Trophoblast cell (in vitro differentiated cells and primary cell): ENCODE data around the gene ASTN2.

ENCODE experiments used
- DNase-seq, 2 donors: peaks; one replicate each; pipeline ENCODE4 v3.0.0-alpha.2; 2016
- H2AFZ ChIP-seq: 2 replicates; pipeline ENCODE4 v1.6.1; 2013; ENCODE audit warnings: low read length, moderate library complexity, mild to moderate bottlenecking; ENCODE audit not compliant: insufficient read depth, poor library complexity
- H2AK5ac ChIP-seq: 2 replicates; pipeline ENCODE4 v1.6.1; 2013; ENCODE audit warnings: mild to moderate bottlenecking, low read length
- H2BK120ac ChIP-seq: 2 replicates; pipeline ENCODE4 v1.6.1; 2013; ENCODE audit warnings: low read length, mild to moderate bottlenecking, moderate library complexity; ENCODE audit not compliant: insufficient read depth, poor library complexity
- H2BK12ac ChIP-seq: 2 replicates; pipeline ENCODE4 v1.6.1; 2013; ENCODE audit warnings: mild to moderate bottlenecking, low read length, moderate library complexity
- H2BK5ac ChIP-seq: 2 replicates; pipeline ENCODE4 v1.6.1; 2013; ENCODE audit warnings: low read length, low read depth, moderate library complexity, mild to moderate bottlenecking; ENCODE audit not compliant: poor library complexity
- H3K14ac ChIP-seq: 2 replicates; pipeline ENCODE4 v1.6.1; 2013; ENCODE audit warnings: mild to moderate bottlenecking, low read length
- H3K18ac ChIP-seq: 2 replicates; pipeline ENCODE4 v1.6.1; 2013; ENCODE audit warnings: mild to moderate bottlenecking, low read length
- H3K23ac ChIP-seq: 2 replicates; pipeline ENCODE4 v1.6.1; 2013; ENCODE audit warnings: low read length
- H3K27ac ChIP-seq: 2 replicates; pipeline ENCODE4 v1.5.1; 2013; ENCODE audit warnings: low read depth, mild to moderate bottlenecking, inconsistent platforms, low read length, moderate library complexity
- H3K27me3 ChIP-seq: 2 replicates; pipeline ENCODE4 v1.6.1; 2013; ENCODE audit warnings: inconsistent platforms, mild to moderate bottlenecking, low read length, moderate library complexity; ENCODE audit not compliant: insufficient read depth
- H3K36me3 ChIP-seq, 2 experiments: 1 replicate in 1 of 2; 2 replicates in 1 of 2; pipeline ENCODE4 v1.6.1; 2013; ENCODE audit warnings: low read length in 2 of 2, mild to moderate bottlenecking in 2 of 2, moderate library complexity in 1 of 2; ENCODE audit not compliant: insufficient read depth in 2 of 2, control insufficient read depth in 1 of 2
- H3K4ac ChIP-seq: 2 replicates; pipeline ENCODE4 v1.6.1; 2013; ENCODE audit warnings: low read depth, mild to moderate bottlenecking, low read length, moderate library complexity
- H3K4me1 ChIP-seq, 2 experiments: 1 replicate in 1 of 2; 2 replicates in 1 of 2; pipeline ENCODE4 v1.6.1; 2013; ENCODE audit warnings: low read length in 2 of 2, mild to moderate bottlenecking in 2 of 2, moderate library complexity in 1 of 2; ENCODE audit not compliant: insufficient read depth in 2 of 2, control insufficient read depth in 1 of 2
- H3K4me2 ChIP-seq: 2 replicates; pipeline ENCODE4 v1.6.1; 2013; ENCODE audit warnings: inconsistent platforms, mild to moderate bottlenecking, low read length, moderate library complexity
- H3K4me3 ChIP-seq: 2 replicates; pipeline ENCODE4 v1.5.1; 2013; ENCODE audit warnings: mild to moderate bottlenecking, low read depth, low read length, inconsistent platforms
- H3K79me1 ChIP-seq: one replicate; pipeline ENCODE4 v1.6.1; 2013; ENCODE audit warnings: low read length
- H3K79me2 ChIP-seq: 2 replicates; pipeline ENCODE4 v1.6.1; 2013; ENCODE audit warnings: low read length, mild to moderate bottlenecking; ENCODE audit not compliant: control insufficient read depth, insufficient read depth, poor library complexity
- H3K9ac ChIP-seq: 2 replicates; pipeline ENCODE4 v1.6.1; 2013; ENCODE audit warnings: mild to moderate bottlenecking, low read length
- H3K9me3 ChIP-seq: 2 replicates; pipeline ENCODE4 v1.6.1; 2013; ENCODE audit warnings: low read depth, mild to moderate bottlenecking, control low read depth, inconsistent platforms, low read length; ENCODE audit not compliant: insufficient read depth
- H4K12ac ChIP-seq: 2 replicates; pipeline ENCODE4 v1.6.1; 2013; ENCODE audit warnings: low read depth, mild to moderate bottlenecking, low read length, moderate library complexity
- H4K8ac ChIP-seq: 2 replicates; pipeline ENCODE4 v1.6.1; 2013; ENCODE audit warnings: low read depth, mild to moderate bottlenecking, low read length, moderate library complexity
- H4K91ac ChIP-seq: one replicate; pipeline ENCODE4 v1.6.1; 2013; ENCODE audit warnings: low read depth, mild to moderate bottlenecking, low read length, moderate library complexity
- WGBS: extraction: QIAGEN DNeasy Blood & Tissue Kit; methylation state at CpG from one replicate; pipeline ENCODE4 v1.1.7; 2013; ENCODE audit warnings: missing lambda C conversion rate; ENCODE audit not compliant: insufficient read length, insufficient coverage; ENCODE audit errors: extremely low coverage; 5-methylcytosine and 5-hydroxymethylcytosine counted together

Gene ASTN2

GRCh38 chr9:116942593-116943061 is 472.2 kb downstream of the ASTN2 start:
- Histone ChIP-seq H3K4me1 (no peaks in the 10 kb centered on the region), H2BK12ac (no peak overlapping the region), H4K12ac (no peak overlapping the region), H3K14ac (no peak overlapping the region), H3K4me2 (no peak overlapping the region), H3K36me3 (no peaks in the 10 kb centered on the region), H3K27ac (no peak overlapping the region), H2BK120ac (no peak overlapping the region), H2AFZ (no peak overlapping the region), H2AK5ac (no peak overlapping the region), H3K4me3 (no peak overlapping the region), H3K9me3 (no peaks in the 10 kb centered on the region), H3K79me2 (no peaks in the 10 kb centered on the region), H3K79me1 (no peaks in the 10 kb centered on the region), H3K23ac (no peak overlapping the region), H3K27me3 (no peaks in the 10 kb centered on the region), H3K9ac (no peak overlapping the region), H3K4ac (no peak overlapping the region), H4K8ac (no peak overlapping the region), H4K91ac (no peak overlapping the region), H3K18ac (no peak overlapping the region), H2BK5ac (no peak overlapping the region)
- no CpG with 5 or more reads among the region's 3 CpGs for WGBS
- no peak for DNase-seq

GRCh38 chr9:116941266-116941665 is 473.6 kb downstream of the ASTN2 start:
- Histone ChIP-seq H3K79me2 (no peaks in the 10 kb centered on the region), H2BK120ac (no peak overlapping the region), H3K9ac (no peak overlapping the region), H3K23ac (no peak overlapping the region), H3K27me3 (no peaks in the 10 kb centered on the region), H3K9me3 (no peaks in the 10 kb centered on the region), H3K4me2 (no peak overlapping the region), H3K4me3 (no peak overlapping the region), H2BK5ac (no peak overlapping the region), H4K12ac (no peak overlapping the region), H2BK12ac (no peak overlapping the region), H3K14ac (no peak overlapping the region), H3K27ac (no peak overlapping the region), H4K91ac (no peak overlapping the region), H3K18ac (no peak overlapping the region), H3K4me1 (no peaks in the 10 kb centered on the region), H2AFZ (no peak overlapping the region), H3K36me3 (no peaks in the 10 kb centered on the region), H2AK5ac (no peak overlapping the region), H3K79me1 (no peaks in the 10 kb centered on the region), H3K4ac (no peak overlapping the region), H4K8ac (no peak overlapping the region)
- peak; percentile 17 to 55 for DNase-seq

GRCh38 chr9:116940614-116941215 is 474.1 kb downstream of the ASTN2 start:
- no peak overlapping the region for H2AFZ ChIP-seq
- H3K4me2 ChIP-seq = no peak overlapping the region
- no peak overlapping the region for H3K23ac ChIP-seq
- H3K27me3 ChIP-seq = no peaks in the 10 kb centered on the region
- H4K8ac ChIP-seq = no peak overlapping the region
- no peak overlapping the region for H2BK5ac ChIP-seq
- H3K4me3 ChIP-seq = no peak overlapping the region
- H3K14ac ChIP-seq = no peak overlapping the region
- WGBS = no CpG with 5 or more reads among the region's 4 CpGs
- no peaks in the 10 kb centered on the region for H3K79me1 ChIP-seq
- DNase-seq = peak; percentile 77 to 97
- no peak overlapping the region for H3K9ac ChIP-seq
- H4K91ac ChIP-seq = no peak overlapping the region
- H3K27ac ChIP-seq = no peak overlapping the region
- H2AK5ac ChIP-seq = no peak overlapping the region
- no peak overlapping the region for H4K12ac ChIP-seq
- H3K79me2 ChIP-seq = no peaks in the 10 kb centered on the region
- H3K9me3 ChIP-seq = peaks cover 3% of the 10 kb centered on the region
- no peak overlapping the region for H3K18ac ChIP-seq
- H3K4me1 ChIP-seq = no peaks in the 10 kb centered on the region
- H3K36me3 ChIP-seq = no peaks in the 10 kb centered on the region
- H2BK120ac ChIP-seq = no peak overlapping the region
- no peak overlapping the region for H2BK12ac ChIP-seq
- no peak overlapping the region for H3K4ac ChIP-seq

- Histone ChIP-seq H2AK5ac (no peak overlapping the region), H4K91ac (no peak overlapping the region), H3K36me3 (no peaks in the 10 kb centered on the region), H3K4me2 (no peak overlapping the region), H4K12ac (no peak overlapping the region), H3K4me3 (no peak overlapping the region), H2AFZ (no peak overlapping the region), H3K14ac (no peak overlapping the region), H2BK12ac (no peak overlapping the region), H3K9me3 (peaks cover 3% of the 10 kb centered on the region), H3K4ac (no peak overlapping the region), H2BK120ac (no peak overlapping the region), H3K4me1 (no peaks in the 10 kb centered on the region), H3K27me3 (no peaks in the 10 kb centered on the region), H3K27ac (no peak overlapping the region), H3K23ac (no peak overlapping the region), H2BK5ac (no peak overlapping the region), H3K9ac (no peak overlapping the region), H3K79me2 (no peaks in the 10 kb centered on the region), H3K79me1 (no peaks in the 10 kb centered on the region), H4K8ac (no peak overlapping the region), H3K18ac (no peak overlapping the region)
- WGBS = no CpG with 5 or more reads among the region's 3 CpGs
- peak; percentile 84 to 96 for DNase-seq
Observed at GRCh38 chr9:116939614-116940013, 475.2 kb downstream of the ASTN2 start.
